ENCODE measurements around the gene TBC1D10A. TPM values are rescaled to one million over a fixed set of nuclear protein-coding genes. Genes with fewer than 3 reads are reported as not detected.

TBC1D10A gene
- total RNA-seq, 2 donors from 2014 or later, result 34.3 to 35.8 TPM

DNA sequence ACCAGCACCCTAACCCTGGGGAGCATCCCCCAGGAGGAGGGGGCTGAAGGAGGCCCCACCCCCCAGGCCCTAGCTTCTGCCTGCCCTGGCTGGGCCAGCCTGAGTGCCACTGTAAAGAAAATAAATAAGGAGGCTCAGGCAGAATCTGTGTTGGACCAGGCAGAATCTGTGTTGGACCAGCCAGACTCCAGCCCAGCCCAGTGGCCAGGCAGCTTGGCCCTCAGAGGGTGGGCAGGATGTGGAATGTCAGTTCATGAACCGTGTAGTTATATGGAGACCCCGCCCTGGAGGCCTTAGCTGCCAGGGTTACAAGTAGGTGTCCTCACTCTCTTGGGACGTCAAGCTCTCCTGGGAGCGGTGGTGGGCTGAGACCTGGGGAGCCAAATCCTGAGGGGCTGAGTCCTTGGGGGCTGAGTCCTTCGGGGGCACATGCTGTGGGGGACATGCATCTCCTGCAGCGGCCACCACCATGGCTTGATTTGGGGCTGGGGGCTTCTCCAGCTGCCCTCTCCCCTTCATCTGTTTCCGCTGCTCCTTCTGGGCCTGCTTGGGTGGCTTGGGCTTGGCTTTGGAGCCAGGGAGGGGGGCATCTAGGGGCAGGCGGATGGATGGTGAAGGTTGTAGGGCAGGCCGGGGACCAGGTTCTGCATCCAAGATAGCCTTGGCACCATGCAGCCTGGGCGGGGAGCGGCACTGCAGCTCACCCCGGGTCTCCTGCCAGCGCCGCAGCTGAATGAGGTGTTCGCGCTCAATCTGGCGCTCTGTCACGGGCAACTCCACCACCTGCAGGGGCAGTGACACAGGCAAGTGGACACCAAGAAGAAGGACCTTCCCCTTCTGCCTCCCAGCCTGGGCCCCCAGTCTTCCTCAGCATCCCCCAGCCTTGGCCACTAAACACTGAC lies 34.4 kb downstream of the TBC1D10A start:
- Histone ChIP-seq H3K4me1 (peaks cover 13% of the 10 kb centered on the region), H3K9ac (ENCODE audit: low read depth in 2 of 2, low read length in 2 of 2) (no peak overlapping the region), H3K4me3 (no peak overlapping the region), H3K27ac (no peak overlapping the region), H3K9me3 (no peaks in the 10 kb centered on the region), H3K36me3 (peaks cover 7% of the 10 kb centered on the region), H3K27me3 (no peaks in the 10 kb centered on the region)
- TF ChIP-seq, protein P1, sequence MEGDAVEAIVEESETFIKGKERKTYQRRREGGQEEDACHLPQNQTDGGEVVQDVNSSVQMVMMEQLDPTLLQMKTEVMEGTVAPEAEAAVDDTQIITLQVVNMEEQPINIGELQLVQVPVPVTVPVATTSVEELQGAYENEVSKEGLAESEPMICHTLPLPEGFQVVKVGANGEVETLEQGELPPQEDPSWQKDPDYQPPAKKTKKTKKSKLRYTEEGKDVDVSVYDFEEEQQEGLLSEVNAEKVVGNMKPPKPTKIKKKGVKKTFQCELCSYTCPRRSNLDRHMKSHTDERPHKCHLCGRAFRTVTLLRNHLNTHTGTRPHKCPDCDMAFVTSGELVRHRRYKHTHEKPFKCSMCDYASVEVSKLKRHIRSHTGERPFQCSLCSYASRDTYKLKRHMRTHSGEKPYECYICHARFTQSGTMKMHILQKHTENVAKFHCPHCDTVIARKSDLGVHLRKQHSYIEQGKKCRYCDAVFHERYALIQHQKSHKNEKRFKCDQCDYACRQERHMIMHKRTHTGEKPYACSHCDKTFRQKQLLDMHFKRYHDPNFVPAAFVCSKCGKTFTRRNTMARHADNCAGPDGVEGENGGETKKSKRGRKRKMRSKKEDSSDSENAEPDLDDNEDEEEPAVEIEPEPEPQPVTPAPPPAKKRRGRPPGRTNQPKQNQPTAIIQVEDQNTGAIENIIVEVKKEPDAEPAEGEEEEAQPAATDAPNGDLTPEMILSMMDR (IDR thresholded peaks at IDR 0.05), result no peak
- no peak for DNase-seq
- intact Hi-C loops (cut with DNase I), result no loop called here

DNA sequence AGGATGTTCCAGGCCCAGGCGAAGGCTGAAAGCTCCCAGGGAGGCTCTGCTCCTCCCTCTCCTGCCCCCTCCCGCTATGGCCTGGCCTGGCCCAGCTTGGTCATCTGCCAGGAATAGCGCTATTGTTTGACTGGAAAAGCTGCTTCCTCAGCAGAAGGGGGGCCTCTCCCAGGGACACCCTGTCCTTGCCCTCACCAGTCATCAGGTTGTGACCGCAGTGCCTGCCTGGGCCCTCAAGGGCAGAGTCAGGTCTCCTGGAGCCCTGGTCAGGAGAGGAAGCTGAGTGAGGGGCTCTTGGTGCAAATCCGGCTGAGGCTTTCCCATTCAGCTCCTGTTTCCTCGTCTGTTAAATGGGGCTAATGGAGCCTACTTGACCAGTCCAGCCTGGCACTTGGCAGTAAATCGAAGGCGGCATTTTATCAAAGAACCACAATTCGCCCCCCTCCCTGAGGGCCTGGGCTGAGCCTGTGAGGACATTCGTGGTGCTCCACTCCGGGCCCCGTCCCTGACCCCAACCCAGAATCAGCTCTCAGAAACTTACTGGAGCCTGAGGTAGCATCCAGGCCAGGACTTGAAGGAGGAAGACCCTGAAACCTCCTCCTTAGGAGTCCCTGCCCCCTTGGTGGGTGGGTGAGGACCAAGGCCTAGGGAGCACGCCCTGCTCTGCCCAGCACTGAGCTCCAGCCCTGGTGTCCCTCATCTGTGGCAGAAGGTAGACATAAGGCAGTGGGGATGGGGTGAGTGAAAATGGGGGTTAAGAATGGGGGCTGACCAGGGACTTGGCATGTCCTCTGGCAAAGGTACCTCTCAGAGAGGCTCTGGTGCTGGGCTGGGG lies 35.5 kb downstream of the TBC1D10A start:
- Histone ChIP-seq H3K27me3 (no peaks in the 10 kb centered on the region), H3K9me3 (no peaks in the 10 kb centered on the region), H3K9ac (ENCODE audit: low read depth in 2 of 2, low read length in 2 of 2) (peak overlapping the region in 1 of 2 donors; percentile 28), H3K4me3 (no peak overlapping the region), H3K4me1 (peaks cover 13% of the 10 kb centered on the region), H3K36me3 (peaks cover 7% of the 10 kb centered on the region), H3K27ac (peak overlapping the region; percentile 58)
- intact Hi-C loops (cut with DNase I), result no loop called here
- peak; percentile 70 for DNase-seq
- TF ChIP-seq, protein P1 (IDR thresholded peaks at IDR 0.05), result no peak

DNA sequence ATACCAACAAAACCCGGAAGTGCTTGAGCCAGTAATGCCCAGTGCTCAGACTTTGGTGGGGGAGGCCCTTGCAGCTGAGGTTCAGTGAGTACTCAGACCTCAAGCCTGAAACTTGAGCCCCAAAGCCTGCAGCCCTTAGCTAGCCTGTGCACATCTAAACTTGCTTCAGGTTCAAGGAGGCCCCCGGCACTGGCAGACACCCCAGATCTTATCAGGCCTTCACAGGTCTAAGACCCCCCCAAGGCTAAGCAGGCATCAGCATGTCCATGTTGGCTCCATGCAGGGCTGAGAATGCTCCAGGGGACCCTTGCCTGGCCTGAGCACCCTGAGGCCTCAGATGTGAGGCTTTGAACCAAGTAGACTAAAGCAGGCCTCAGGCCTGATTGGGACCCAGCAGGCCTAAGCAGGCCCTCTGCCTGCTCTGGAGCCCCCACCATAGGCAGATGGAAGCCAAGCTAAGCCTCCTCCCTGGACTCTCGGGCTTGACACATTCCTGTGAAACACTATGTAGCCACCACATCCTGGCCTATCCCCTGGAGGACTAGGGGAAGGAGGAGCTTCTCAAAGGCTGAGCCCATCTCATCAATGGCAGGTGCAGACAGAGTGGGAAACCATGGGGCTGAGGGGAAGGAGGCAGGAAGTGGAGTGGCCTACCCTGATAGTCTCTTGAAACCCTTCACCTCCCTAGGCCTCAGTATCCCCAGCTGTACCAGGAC lies 36.2 kb downstream of the TBC1D10A start:
- H3K9ac ChIP-seq (ENCODE audit: low read depth in 2 of 2, low read length in 2 of 2), result peak overlapping the region; percentile 55 to 60
- H3K36me3 ChIP-seq, result peaks cover 7% of the 10 kb centered on the region
- peaks cover 13% of the 10 kb centered on the region for H3K4me1 ChIP-seq
- H3K27me3 ChIP-seq, result no peaks in the 10 kb centered on the region
- TF ChIP-seq, protein P1 (IDR thresholded peaks at IDR 0.05), result no peak
- H3K27ac ChIP-seq, result peak overlapping the region; percentile 58
- no peaks in the 10 kb centered on the region for H3K9me3 ChIP-seq
- intact Hi-C loops (cut with DNase I), result no loop called here
- DNase-seq, result no peak
- peak overlapping the region; percentile 91 for H3K4me3 ChIP-seq

DNA sequence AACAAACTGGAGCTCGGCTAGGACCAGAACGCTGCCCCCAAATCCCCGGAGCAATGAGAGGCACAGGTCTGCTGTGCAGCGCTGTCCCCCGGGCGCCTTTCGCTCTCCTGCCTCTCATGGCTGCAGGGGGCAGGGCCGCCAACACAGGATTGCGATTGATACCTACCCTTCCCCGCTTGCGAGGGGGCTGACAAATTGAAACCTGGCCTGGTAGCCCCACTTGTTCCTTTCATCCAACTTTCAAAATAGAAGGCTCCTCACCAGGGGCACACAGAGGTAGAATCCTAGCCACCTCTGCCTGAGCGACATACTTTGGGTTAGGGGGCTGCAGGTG lies 36.8 kb downstream of the TBC1D10A start:
- intact Hi-C loops (cut with DNase I), result loop anchor here (2.0 kb wide), 1 partner anchor 67 kb away; the partner anchor contains the start of genes CCDC157 and SF3A1
- peak overlapping the region; percentile 58 for H3K27ac ChIP-seq
- no peak for DNase-seq
- H3K9ac ChIP-seq (ENCODE audit: low read depth in 2 of 2, low read length in 2 of 2), result peak overlapping the region; percentile 55 to 60
- peak overlapping the region; percentile 91 for H3K4me3 ChIP-seq
- H3K4me1 ChIP-seq, result peaks cover 13% of the 10 kb centered on the region
- no peaks in the 10 kb centered on the region for H3K27me3 ChIP-seq
- TF ChIP-seq, protein P1 (IDR thresholded peaks at IDR 0.05), result no peak
- peaks cover 7% of the 10 kb centered on the region for H3K36me3 ChIP-seq
- no peaks in the 10 kb centered on the region for H3K9me3 ChIP-seq

Measured in colonic mucosa (tissue), 4 donors.